WTC11 (cell line): ENCODE measurements around the gene SLC26A5. TPM values are rescaled to one million over a fixed set of nuclear protein-coding genes. Genes with fewer than 3 reads are reported as not detected.

Experiments used
- ATAC-seq: fragments of 200-7000 bp; cut with Tn5 transposase; 2 replicates; pipeline ENCODE4 v1.10.0; 2021; ENCODE audit warnings: mild to moderate bottlenecking, moderate library complexity
- CTCF ChIA-PET: fragments of 300-600 bp; sonication (Branson Sonifier 250); formaldehyde crosslinking; loops from one replicate; lab custom pipeline; 2021; ENCODE audit warnings: antibody characterized with exemption; lab: Charles Lee
- POLR2A ChIA-PET: fragments of 350-600 bp; sonication (Branson Sonifier 250); formaldehyde crosslinking; loops from one replicate; lab custom pipeline; 2021; ENCODE audit warnings: antibody characterized with exemption; lab: Charles Lee
- DNase-seq: peaks from one replicate; pipeline ENCODE4 v3.0.0; 2021; ENCODE audit warnings: low spot score
- H3K27ac Mint-ChIP-seq: 2 replicates; pipeline ENCODE4 v1.8.0; 2021; ENCODE audit warnings: mixed read lengths
- H3K27me3 Mint-ChIP-seq: 2 replicates; pipeline ENCODE4 v1.8.0; 2021; ENCODE audit warnings: low read depth, mild to moderate bottlenecking, moderate library complexity, mixed read lengths
- H3K36me3 Mint-ChIP-seq: 2 replicates; pipeline ENCODE4 v1.8.0; 2021; ENCODE audit warnings: mixed read lengths
- H3K4me1 Mint-ChIP-seq: 2 replicates; pipeline ENCODE4 v1.8.0; 2022; ENCODE audit warnings: mixed read lengths
- H3K4me3 Mint-ChIP-seq: 2 replicates; pipeline ENCODE4 v1.8.0; 2021; ENCODE audit warnings: mild to moderate bottlenecking, moderate library complexity, mixed read lengths
- H3K9me3 Mint-ChIP-seq: 2 replicates; pipeline ENCODE4 v1.8.0; 2021; ENCODE audit warnings: mixed read lengths
- ATF3 ChIP-seq: sonication (generic); formaldehyde crosslinking; conservative IDR thresholded peaks from 2 replicates; pipeline ENCODE4 v1.8.1; 2022; ENCODE audit warnings: mild to moderate bottlenecking, missing genetic modification reagents
- HMGA2 ChIP-seq: fragments of 250-450 bp; sonication (Bioruptor Pico); IDR thresholded peaks from 2 replicates; pipeline ENCODE4 v1.4.0; 2021; ENCODE audit warnings: mild to moderate bottlenecking, moderate library complexity
- HMGXB4 ChIP-seq: sonication (generic); formaldehyde crosslinking; IDR thresholded peaks from 2 replicates; pipeline ENCODE4 v1.8.1; 2023; ENCODE audit warnings: mild to moderate bottlenecking, moderate library complexity, missing genetic modification reagents
- PREB ChIP-seq: sonication (generic); formaldehyde crosslinking; IDR thresholded peaks from 2 replicates; pipeline ENCODE4 v1.8.1; 2022; ENCODE audit warnings: mild to moderate bottlenecking, missing genetic modification reagents, moderate library complexity, borderline replicate concordance
- RORB ChIP-seq: fragments of 250-450 bp; sonication (Bioruptor Pico); IDR thresholded peaks from 2 replicates; pipeline ENCODE4 v1.9.0; 2021; ENCODE audit warnings: mild to moderate bottlenecking
- SMAD4 ChIP-seq: sonication (generic); formaldehyde crosslinking; IDR thresholded peaks from 2 replicates; pipeline ENCODE4 v1.8.0; 2022; ENCODE audit warnings: mild to moderate bottlenecking, missing genetic modification reagents
- SP1 ChIP-seq: sonication (generic); formaldehyde crosslinking; conservative IDR thresholded peaks from 2 replicates; pipeline ENCODE4 v1.8.1; 2022; ENCODE audit warnings: missing genetic modification reagents
- TCF7 ChIP-seq: sonication (generic); formaldehyde crosslinking; IDR thresholded peaks from 2 replicates; pipeline ENCODE4 v1.8.0; 2022; ENCODE audit warnings: mild to moderate bottlenecking, low read depth, missing genetic modification reagents, moderate library complexity
- TP53 ChIP-seq: sonication (generic); formaldehyde crosslinking; IDR thresholded peaks from 2 replicates; pipeline ENCODE4 v1.8.1; 2023; ENCODE audit warnings: mild to moderate bottlenecking, missing genetic modification reagents
- ZBTB43 ChIP-seq: sonication (generic); formaldehyde crosslinking; IDR thresholded peaks from 2 replicates; pipeline ENCODE4 v1.8.1; 2023; ENCODE audit warnings: mild to moderate bottlenecking, missing genetic modification reagents
- total RNA-seq: library from RNA; stranded (reverse); gene quantifications from 3 replicates; pipeline ENCODE4 v1.2.3, GENCODE V29; 2021
- TF ChIP-seq, protein P1 (sequence below): sonication (generic); formaldehyde crosslinking; IDR thresholded peaks from 2 replicates; pipeline ENCODE4 v1.8.1; 2022; ENCODE audit warnings: low read depth, missing genetic modification reagents, borderline replicate concordance
- TF ChIP-seq, protein P2 (sequence below): sonication (generic); formaldehyde crosslinking; IDR thresholded peaks from 2 replicates; pipeline ENCODE4 v1.8.1; 2023; ENCODE audit warnings: mild to moderate bottlenecking, missing genetic modification reagents, borderline replicate concordance
- TF ChIP-seq, protein P3 (sequence below): sonication (generic); formaldehyde crosslinking; IDR thresholded peaks from 2 replicates; pipeline ENCODE4 v1.8.0; 2023; ENCODE audit warnings: mild to moderate bottlenecking, missing genetic modification reagents
- TF ChIP-seq, protein P4 (sequence below): sonication (generic); formaldehyde crosslinking; IDR thresholded peaks from 2 replicates; pipeline ENCODE4 v1.8.1; 2023; ENCODE audit warnings: mild to moderate bottlenecking, missing genetic modification reagents
- TF ChIP-seq, protein P5 (sequence below): fragments of 200-600 bp; IDR thresholded peaks from 2 replicates; pipeline ENCODE4 v1.8.0; 2022; ENCODE audit warnings: antibody characterized with exemption

SLC26A5 gene
- total RNA-seq, 1 experiment from 2014 or later: 0.15 TPM

DNA sequence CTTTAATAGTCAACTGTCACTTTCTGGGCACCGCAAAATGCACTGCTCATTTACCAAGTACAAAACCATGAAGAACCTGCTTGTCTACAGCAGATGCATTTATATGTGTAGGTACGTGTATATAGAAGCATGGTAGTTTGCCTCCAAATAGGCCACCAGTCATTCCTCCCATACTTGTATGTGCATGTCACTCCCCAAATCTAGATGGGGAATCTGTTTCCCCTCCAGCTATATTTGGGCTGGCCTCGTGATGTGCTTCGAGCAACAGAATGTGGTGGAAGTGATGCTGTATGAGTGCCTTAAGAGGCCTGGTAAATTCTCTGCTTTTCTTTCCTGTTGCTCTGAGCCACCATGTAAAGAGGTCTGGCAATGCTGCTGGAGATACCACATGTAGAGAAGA is 51.4 kb downstream of the SLC26A5 start:
- TF ChIP-seq SP1 (no peak), ATF3 (CRISPR knock-in tag) (no peak), TP53 (CRISPR knock-in tag) (no peak), SMAD4 (CRISPR knock-in tag) (no peak), TCF7 (CRISPR knock-in tag) (no peak), HMGA2 (CRISPR knock-in tag) (no peak), HMGXB4 (CRISPR knock-in tag) (no peak), ZBTB43 (CRISPR knock-in tag) (no peak), RORB (CRISPR knock-in tag) (no peak), PREB (CRISPR knock-in tag) (no peak)
- TF ChIP-seq, protein P1, sequence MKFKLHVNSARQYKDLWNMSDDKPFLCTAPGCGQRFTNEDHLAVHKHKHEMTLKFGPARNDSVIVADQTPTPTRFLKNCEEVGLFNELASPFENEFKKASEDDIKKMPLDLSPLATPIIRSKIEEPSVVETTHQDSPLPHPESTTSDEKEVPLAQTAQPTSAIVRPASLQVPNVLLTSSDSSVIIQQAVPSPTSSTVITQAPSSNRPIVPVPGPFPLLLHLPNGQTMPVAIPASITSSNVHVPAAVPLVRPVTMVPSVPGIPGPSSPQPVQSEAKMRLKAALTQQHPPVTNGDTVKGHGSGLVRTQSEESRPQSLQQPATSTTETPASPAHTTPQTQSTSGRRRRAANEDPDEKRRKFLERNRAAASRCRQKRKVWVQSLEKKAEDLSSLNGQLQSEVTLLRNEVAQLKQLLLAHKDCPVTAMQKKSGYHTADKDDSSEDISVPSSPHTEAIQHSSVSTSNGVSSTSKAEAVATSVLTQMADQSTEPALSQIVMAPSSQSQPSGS (CRISPR knock-in tag): no peak
- TF ChIP-seq, protein P2, sequence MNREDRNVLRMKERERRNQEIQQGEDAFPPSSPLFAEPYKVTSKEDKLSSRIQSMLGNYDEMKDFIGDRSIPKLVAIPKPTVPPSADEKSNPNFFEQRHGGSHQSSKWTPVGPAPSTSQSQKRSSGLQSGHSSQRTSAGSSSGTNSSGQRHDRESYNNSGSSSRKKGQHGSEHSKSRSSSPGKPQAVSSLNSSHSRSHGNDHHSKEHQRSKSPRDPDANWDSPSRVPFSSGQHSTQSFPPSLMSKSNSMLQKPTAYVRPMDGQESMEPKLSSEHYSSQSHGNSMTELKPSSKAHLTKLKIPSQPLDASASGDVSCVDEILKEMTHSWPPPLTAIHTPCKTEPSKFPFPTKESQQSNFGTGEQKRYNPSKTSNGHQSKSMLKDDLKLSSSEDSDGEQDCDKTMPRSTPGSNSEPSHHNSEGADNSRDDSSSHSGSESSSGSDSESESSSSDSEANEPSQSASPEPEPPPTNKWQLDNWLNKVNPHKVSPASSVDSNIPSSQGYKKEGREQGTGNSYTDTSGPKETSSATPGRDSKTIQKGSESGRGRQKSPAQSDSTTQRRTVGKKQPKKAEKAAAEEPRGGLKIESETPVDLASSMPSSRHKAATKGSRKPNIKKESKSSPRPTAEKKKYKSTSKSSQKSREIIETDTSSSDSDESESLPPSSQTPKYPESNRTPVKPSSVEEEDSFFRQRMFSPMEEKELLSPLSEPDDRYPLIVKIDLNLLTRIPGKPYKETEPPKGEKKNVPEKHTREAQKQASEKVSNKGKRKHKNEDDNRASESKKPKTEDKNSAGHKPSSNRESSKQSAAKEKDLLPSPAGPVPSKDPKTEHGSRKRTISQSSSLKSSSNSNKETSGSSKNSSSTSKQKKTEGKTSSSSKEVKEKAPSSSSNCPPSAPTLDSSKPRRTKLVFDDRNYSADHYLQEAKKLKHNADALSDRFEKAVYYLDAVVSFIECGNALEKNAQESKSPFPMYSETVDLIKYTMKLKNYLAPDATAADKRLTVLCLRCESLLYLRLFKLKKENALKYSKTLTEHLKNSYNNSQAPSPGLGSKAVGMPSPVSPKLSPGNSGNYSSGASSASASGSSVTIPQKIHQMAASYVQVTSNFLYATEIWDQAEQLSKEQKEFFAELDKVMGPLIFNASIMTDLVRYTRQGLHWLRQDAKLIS: no peak
- TF ChIP-seq, protein P3, sequence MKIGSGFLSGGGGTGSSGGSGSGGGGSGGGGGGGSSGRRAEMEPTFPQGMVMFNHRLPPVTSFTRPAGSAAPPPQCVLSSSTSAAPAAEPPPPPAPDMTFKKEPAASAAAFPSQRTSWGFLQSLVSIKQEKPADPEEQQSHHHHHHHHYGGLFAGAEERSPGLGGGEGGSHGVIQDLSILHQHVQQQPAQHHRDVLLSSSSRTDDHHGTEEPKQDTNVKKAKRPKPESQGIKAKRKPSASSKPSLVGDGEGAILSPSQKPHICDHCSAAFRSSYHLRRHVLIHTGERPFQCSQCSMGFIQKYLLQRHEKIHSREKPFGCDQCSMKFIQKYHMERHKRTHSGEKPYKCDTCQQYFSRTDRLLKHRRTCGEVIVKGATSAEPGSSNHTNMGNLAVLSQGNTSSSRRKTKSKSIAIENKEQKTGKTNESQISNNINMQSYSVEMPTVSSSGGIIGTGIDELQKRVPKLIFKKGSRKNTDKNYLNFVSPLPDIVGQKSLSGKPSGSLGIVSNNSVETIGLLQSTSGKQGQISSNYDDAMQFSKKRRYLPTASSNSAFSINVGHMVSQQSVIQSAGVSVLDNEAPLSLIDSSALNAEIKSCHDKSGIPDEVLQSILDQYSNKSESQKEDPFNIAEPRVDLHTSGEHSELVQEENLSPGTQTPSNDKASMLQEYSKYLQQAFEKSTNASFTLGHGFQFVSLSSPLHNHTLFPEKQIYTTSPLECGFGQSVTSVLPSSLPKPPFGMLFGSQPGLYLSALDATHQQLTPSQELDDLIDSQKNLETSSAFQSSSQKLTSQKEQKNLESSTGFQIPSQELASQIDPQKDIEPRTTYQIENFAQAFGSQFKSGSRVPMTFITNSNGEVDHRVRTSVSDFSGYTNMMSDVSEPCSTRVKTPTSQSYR (CRISPR knock-in tag): no peak
- TF ChIP-seq, protein P4, sequence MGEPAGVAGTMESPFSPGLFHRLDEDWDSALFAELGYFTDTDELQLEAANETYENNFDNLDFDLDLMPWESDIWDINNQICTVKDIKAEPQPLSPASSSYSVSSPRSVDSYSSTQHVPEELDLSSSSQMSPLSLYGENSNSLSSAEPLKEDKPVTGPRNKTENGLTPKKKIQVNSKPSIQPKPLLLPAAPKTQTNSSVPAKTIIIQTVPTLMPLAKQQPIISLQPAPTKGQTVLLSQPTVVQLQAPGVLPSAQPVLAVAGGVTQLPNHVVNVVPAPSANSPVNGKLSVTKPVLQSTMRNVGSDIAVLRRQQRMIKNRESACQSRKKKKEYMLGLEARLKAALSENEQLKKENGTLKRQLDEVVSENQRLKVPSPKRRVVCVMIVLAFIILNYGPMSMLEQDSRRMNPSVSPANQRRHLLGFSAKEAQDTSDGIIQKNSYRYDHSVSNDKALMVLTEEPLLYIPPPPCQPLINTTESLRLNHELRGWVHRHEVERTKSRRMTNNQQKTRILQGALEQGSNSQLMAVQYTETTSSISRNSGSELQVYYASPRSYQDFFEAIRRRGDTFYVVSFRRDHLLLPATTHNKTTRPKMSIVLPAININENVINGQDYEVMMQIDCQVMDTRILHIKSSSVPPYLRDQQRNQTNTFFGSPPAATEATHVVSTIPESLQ (CRISPR knock-in tag): no peak
- TF ChIP-seq, protein P5, sequence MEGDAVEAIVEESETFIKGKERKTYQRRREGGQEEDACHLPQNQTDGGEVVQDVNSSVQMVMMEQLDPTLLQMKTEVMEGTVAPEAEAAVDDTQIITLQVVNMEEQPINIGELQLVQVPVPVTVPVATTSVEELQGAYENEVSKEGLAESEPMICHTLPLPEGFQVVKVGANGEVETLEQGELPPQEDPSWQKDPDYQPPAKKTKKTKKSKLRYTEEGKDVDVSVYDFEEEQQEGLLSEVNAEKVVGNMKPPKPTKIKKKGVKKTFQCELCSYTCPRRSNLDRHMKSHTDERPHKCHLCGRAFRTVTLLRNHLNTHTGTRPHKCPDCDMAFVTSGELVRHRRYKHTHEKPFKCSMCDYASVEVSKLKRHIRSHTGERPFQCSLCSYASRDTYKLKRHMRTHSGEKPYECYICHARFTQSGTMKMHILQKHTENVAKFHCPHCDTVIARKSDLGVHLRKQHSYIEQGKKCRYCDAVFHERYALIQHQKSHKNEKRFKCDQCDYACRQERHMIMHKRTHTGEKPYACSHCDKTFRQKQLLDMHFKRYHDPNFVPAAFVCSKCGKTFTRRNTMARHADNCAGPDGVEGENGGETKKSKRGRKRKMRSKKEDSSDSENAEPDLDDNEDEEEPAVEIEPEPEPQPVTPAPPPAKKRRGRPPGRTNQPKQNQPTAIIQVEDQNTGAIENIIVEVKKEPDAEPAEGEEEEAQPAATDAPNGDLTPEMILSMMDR: no peak
- TF ChIP-seq, all 79 proteins: peak for 0
- Mint-ChIP-seq H3K4me1 (no peaks in the 10 kb centered on the region), H3K27me3 (no peaks in the 10 kb centered on the region), H3K4me3 (no peak overlapping the region), H3K27ac (no peak overlapping the region), H3K36me3 (no peaks in the 10 kb centered on the region), H3K9me3 (peaks cover 4% of the 10 kb centered on the region; the same call in 1 of the 2 replicates)
- POLR2A ChIA-PET: no interaction called here
- no peak for DNase-seq
- CTCF ChIA-PET: no interaction called here
- ATAC-seq: no peak
